C4-2B (cell line): ENCODE data around the gene ELAVL3.
A peak's percentile ranks its signal among the peaks of the same experiment; 100 is the strongest.

Source experiments
- H3K27ac ChIP-seq: fragments of 450-650 bp; 2 replicates; pipeline ENCODE4 v1.5.1; 2017
- CTCF ChIP-seq: fragments of 450-650 bp; conservative IDR thresholded peaks from 2 replicates; pipeline ENCODE4 v1.5.1; 2017; ENCODE audit warnings: mild to moderate bottlenecking
- ZFX ChIP-seq: fragments of 450-650 bp; IDR thresholded peaks from 2 replicates; pipeline ENCODE4 v1.6.1; 2017

Gene ELAVL3

GRCh38 chr19:11506967-11507366 is 26.1 kb upstream of the ELAVL3 start:
- peak overlapping the region; percentile 92 for H3K27ac ChIP-seq
- no peak for TF ChIP-seq CTCF
- TF ChIP-seq ZFX: no peak

GRCh38 chr19:11506101-11506555 is 25.3 kb upstream of the ELAVL3 start:
- H3K27ac ChIP-seq: peak overlapping the region; percentile 92
- TF ChIP-seq CTCF: no peak
- peak; percentile 62; the same call in 1 of the 2 replicates for TF ChIP-seq ZFX

GRCh38 chr19:11505504-11506100 is 24.8 kb upstream of the ELAVL3 start, which contains the start of gene ZNF653:
TSS of gene ZNF653 (minus strand) at chr19:11505839. CDS start at chr19:11505786, 53 bp downstream.
- H3K27ac ChIP-seq: peak within 1 kb of the TSS; percentile 92
- no peak for TF ChIP-seq CTCF
- TF ChIP-seq ZFX: no peak

- TF ChIP-seq CTCF (no peak), ZFX (no peak)
These were observed 24.2 kb upstream of the ELAVL3 start for GRCh38 chr19:11505032-11505503.

GRCh38 chr19:11504502-11505031 is 23.7 kb upstream of the ELAVL3 start:
- TF ChIP-seq CTCF: no peak
- TF ChIP-seq ZFX: no peak
- peak overlapping the region; percentile 92 for H3K27ac ChIP-seq

More at GRCh38 chr19:11505032-11505503, 24.2 kb upstream of the ELAVL3 start:
- peak overlapping the region; percentile 92 for H3K27ac ChIP-seq

- no peak overlapping the region for H3K27ac ChIP-seq
- no peak for TF ChIP-seq ZFX
- TF ChIP-seq CTCF: no peak
These were observed 19.1 kb upstream of the ELAVL3 start for GRCh38 chr19:11499890-11500420.

GRCh38 chr19:11499220-11499726 is 18.4 kb upstream of the ELAVL3 start:
- TF ChIP-seq CTCF: no peak
- no peak for TF ChIP-seq ZFX
- no peak overlapping the region for H3K27ac ChIP-seq
